IMR-90 (cell line): ENCODE results near the gene RNU5D-1. TPM values are rescaled to one million over a fixed set of nuclear protein-coding genes. Genes with fewer than 3 reads are reported as not detected.

Experiments used
- ATAC-seq: fragments of 200-7000 bp; cut with Tn5 transposase; 2 replicates; pipeline ENCODE4 v1.9.1; 2020; ENCODE audit warnings: low read depth, mild to moderate bottlenecking, moderate library complexity
- BruUV-seq: library from RNA; stranded (reverse); fragments of 400-500 nt; replicated peaks from 2 replicates; lab custom pipeline; 2021; lab: Mats Ljungman, UMichigan
- CTCF ChIA-PET: fragments of 300-600 bp; formaldehyde crosslinking; extraction: SDS; loops from one replicate; lab custom pipeline; 2021; ENCODE audit warnings: antibody characterized with exemption; lab: Yijun Ruan, JAX
- POLR2A ChIA-PET: fragments of 300-600 bp; sonication (Branson Sonifier 250); formaldehyde crosslinking; loops from one replicate; lab custom pipeline; 2022; ENCODE audit warnings: antibody characterized with exemption; ENCODE audit not compliant: unreplicated experiment; lab: Charles Lee
- DNase-seq: peaks from one replicate; pipeline ENCODE4 v3.0.0; 2013
- H2AFZ ChIP-seq: replicated peaks from 2 replicates; pipeline ENCODE3; 2013; ENCODE audit warnings: low read length, mild to moderate bottlenecking; ENCODE audit not compliant: poor library complexity
- H2AK5ac ChIP-seq: 2 replicates; pipeline ENCODE4 v1.6.1; 2013; ENCODE audit warnings: low read depth, low read length, inconsistent platforms
- H2AK9ac ChIP-seq: replicated peaks from 2 replicates; pipeline ENCODE3; 2013; ENCODE audit warnings: mild to moderate bottlenecking, low read depth, low read length, moderate library complexity; ENCODE audit not compliant: poor library complexity
- H2BK120ac ChIP-seq: 2 replicates; pipeline ENCODE4 v1.6.1; 2013; ENCODE audit warnings: low read depth, low read length, inconsistent platforms
- H2BK15ac ChIP-seq: 3 replicates; pipeline ENCODE4 v1.6.1; 2013; ENCODE audit warnings: low read depth, low read length, inconsistent platforms
- H2BK20ac ChIP-seq: 2 replicates; pipeline ENCODE4 v1.6.1; 2013; ENCODE audit warnings: low read depth, mild to moderate bottlenecking, inconsistent platforms, low read length, moderate library complexity
- H2BK5ac ChIP-seq: 2 replicates; pipeline ENCODE4 v1.6.1; 2013; ENCODE audit warnings: mild to moderate bottlenecking, low read depth, low read length, inconsistent platforms; ENCODE audit not compliant: poor library complexity, severe bottlenecking
- H3K14ac ChIP-seq: replicated peaks from 2 replicates; pipeline ENCODE4 v1.6.1; 2013; ENCODE audit warnings: low read depth, low read length, inconsistent platforms
- H3K18ac ChIP-seq: 2 replicates; pipeline ENCODE4 v1.6.1; 2013; ENCODE audit warnings: low read depth, low read length, control low read depth
- H3K23ac ChIP-seq: 2 replicates; pipeline ENCODE4 v1.6.1; 2013; ENCODE audit warnings: low read depth, low read length, inconsistent platforms
- H3K27ac ChIP-seq: 2 replicates; pipeline ENCODE4 v1.5.1; 2013; ENCODE audit warnings: mild to moderate bottlenecking, control low read depth, low read length; ENCODE audit not compliant: insufficient read depth
- H3K27me3 ChIP-seq: 2 replicates; pipeline ENCODE4 v1.6.1; 2013; ENCODE audit warnings: low read length; ENCODE audit not compliant: control insufficient read depth, insufficient read depth
- H3K36me3 ChIP-seq: 2 replicates; pipeline ENCODE4 v1.6.1; 2013; ENCODE audit warnings: low read length, mixed read lengths; ENCODE audit not compliant: control insufficient read depth, insufficient read depth
- H3K4ac ChIP-seq: 2 replicates; pipeline ENCODE4 v1.6.1; 2013; ENCODE audit warnings: low read depth, low read length, inconsistent platforms
- H3K4me1 ChIP-seq: 2 replicates; pipeline ENCODE4 v1.6.1; 2013; ENCODE audit warnings: low read length, mixed read lengths; ENCODE audit not compliant: control insufficient read depth, insufficient read depth
- H3K4me2 ChIP-seq: 2 replicates; pipeline ENCODE4 v1.6.1; 2013; ENCODE audit warnings: low read depth, mild to moderate bottlenecking, control low read depth, low read length, moderate library complexity
- H3K4me3 ChIP-seq: 2 replicates; pipeline ENCODE4 v1.5.1; 2013; ENCODE audit warnings: low read depth, mild to moderate bottlenecking, control low read depth, low read length, moderate library complexity; ENCODE audit not compliant: insufficient read depth
- H3K56ac ChIP-seq: 2 replicates; pipeline ENCODE4 v1.6.1; 2013; ENCODE audit warnings: low read length, inconsistent platforms; ENCODE audit not compliant: insufficient read depth; ENCODE audit errors: extremely low read depth
- H3K79me1 ChIP-seq, 2 experiments: 2 replicates each; pipeline ENCODE4 v1.6.1; 2013; ENCODE audit warnings: low read length in 2 of 2, inconsistent platforms in 1 of 2, low read depth in 1 of 2
- H3K9ac ChIP-seq: 2 replicates; pipeline ENCODE4 v1.6.1; 2013; ENCODE audit warnings: low read depth, low read length, control low read depth
- H3K9me1 ChIP-seq: 2 replicates; pipeline ENCODE4 v1.6.1; 2013; ENCODE audit warnings: low read length, inconsistent platforms; ENCODE audit not compliant: insufficient read depth
- H3K9me3 ChIP-seq: 2 replicates; pipeline ENCODE4 v1.6.1; 2013; ENCODE audit warnings: low read length; ENCODE audit not compliant: control insufficient read depth, insufficient read depth
- H4K20me1 ChIP-seq: 2 replicates; pipeline ENCODE4 v1.6.1; 2013; ENCODE audit warnings: low read length, inconsistent platforms; ENCODE audit not compliant: insufficient read depth
- H4K5ac ChIP-seq: 2 replicates; pipeline ENCODE4 v1.6.1; 2013; ENCODE audit warnings: mild to moderate bottlenecking, low read depth, low read length, control low read depth
- H4K8ac ChIP-seq, 2 experiments: 2 replicates each; pipeline ENCODE4 v1.6.1; 2013; ENCODE audit warnings: low read depth in 2 of 2, low read length in 2 of 2, control low read depth in 1 of 2, inconsistent platforms in 1 of 2
- H4K91ac ChIP-seq: 2 replicates; pipeline ENCODE4 v1.6.1; 2013; ENCODE audit warnings: low read depth, low read length, inconsistent platforms; ENCODE audit not compliant: insufficient read depth
- CHD1 ChIP-seq: IDR thresholded peaks from 2 replicates; pipeline ENCODE4 v1.6.1; 2012; ENCODE audit warnings: low read depth, low read length, improper control_type of control experiment
- WGBS, 2 experiments: methylation state at CpG; one replicate each; pipeline versions ENCODE4 v1.1.5 to v1.1.7; 2013; ENCODE audit warnings: missing lambda C conversion rate in 2 of 2; ENCODE audit not compliant: insufficient read length in 1 of 2; ENCODE audit errors: extremely low coverage in 2 of 2; 5-methylcytosine and 5-hydroxymethylcytosine counted together
- dilution Hi-C: fragments of 300-500 bp; cut with HindIII; formaldehyde crosslinking; loops from one replicate; pipeline ENCODE4 v1.14.3; 2018; ENCODE audit warnings: low sequenced_read_pairs; ENCODE audit not compliant: unreplicated experiment
- in situ Hi-C: fragments of 300-500 bp; cut with MboI; formaldehyde crosslinking; loops from 3 replicates; pipeline ENCODE4 v1.14.3; 2019; ENCODE audit warnings: low sequenced_read_pairs, inconsistent platforms, mixed read lengths
- intact Hi-C: fragments of 100-400 bp; cut with micrococcal nuclease; formaldehyde crosslinking; loops from 2 replicates; pipeline ENCODE4 v1.10.0; 2022
- polyA plus RNA-seq, 3 experiments: library from polyadenylated mRNA; depleted of rRNA; stranded (reverse); fragments of >200 nt; gene quantifications; 2 replicates each; pipeline ENCODE4 v1.2.3, GENCODE V29; 2012; ENCODE audit warnings: low replicate concordance in 1 of 3
- total RNA-seq: library from RNA; depleted of rRNA; stranded (reverse); fragments of >200 nt; gene quantifications from 2 replicates; pipeline ENCODE4 v1.2.3, GENCODE V29; 2012

RNU5D-1 gene
- total and polyA plus RNA-seq, 2 of the 4 experiments (the other 2 are of a cell fraction), result not detected

- H3K27me3 ChIP-seq, result no peaks in the 10 kb centered on the region
- H2AFZ ChIP-seq, result no peak overlapping the region
- H2BK5ac ChIP-seq, result no peak overlapping the region
- DNase-seq, result no peak
- no peak overlapping the region for H3K9ac ChIP-seq
- no peak overlapping the region for H3K56ac ChIP-seq
- H2BK120ac ChIP-seq, result no peak overlapping the region
- no peak overlapping the region for H3K27ac ChIP-seq
- dilution Hi-C loops, result no loop called here
- H2AK5ac ChIP-seq, result no peak overlapping the region
- POLR2A ChIA-PET, result interaction anchor here (1.7 kb wide), 1 partner anchor 96 kb away, joined by 6 read pairs; no protein-coding TSS in a partner anchor
- no peak overlapping the region for H4K8ac ChIP-seq
- no peak for TF ChIP-seq CHD1
- H3K4ac ChIP-seq, result no peak overlapping the region
- no peaks in the 10 kb centered on the region for H4K20me1 ChIP-seq
- H3K18ac ChIP-seq, result no peak overlapping the region
- H3K4me2 ChIP-seq, result no peak overlapping the region
- H2BK20ac ChIP-seq, result no peak overlapping the region
- no TSS peak for BruUV-seq
- no peaks in the 10 kb centered on the region for H3K36me3 ChIP-seq
- H3K23ac ChIP-seq, result no peak overlapping the region
- H3K4me1 ChIP-seq, result peaks cover 3% of the 10 kb centered on the region; the same call in 1 of the 2 replicates
- H4K91ac ChIP-seq, result no peak overlapping the region
- H3K14ac ChIP-seq, result no peak overlapping the region
- CTCF ChIA-PET, result no interaction called here
- no peaks in the 10 kb centered on the region for H3K9me3 ChIP-seq
- H3K4me3 ChIP-seq, result no peak overlapping the region
- intact Hi-C loops, result no loop called here
- no peaks in the 10 kb centered on the region for H3K79me1 ChIP-seq
- H2AK9ac ChIP-seq, result no peak overlapping the region
- no peak overlapping the region for H2BK15ac ChIP-seq
- peaks cover 6% of the 10 kb centered on the region; the same call in 1 of the 2 replicates for H3K9me1 ChIP-seq
- ATAC-seq, result no peak
- no peak overlapping the region for H4K5ac ChIP-seq
- no CpG with 5 or more reads among the region's 9 CpGs for WGBS, 2 experiments
- in situ Hi-C loops, result no loop called here
Observed at GRCh38 chr1:44723064-44723463, 7.9 kb downstream of the RNU5D-1 start.
